Upper lobe of right lung (tissue), 1 donor: ENCODE data around the gene KCNQ4. TPM values are rescaled to one million over a fixed set of nuclear protein-coding genes. Genes with fewer than 3 reads are reported as not detected.

ENCODE experiments used
- ATAC-seq: fragments of 200-7000 bp; cut with Tn5 transposase; one replicate; pipeline ENCODE4 v1.9.1; 2020; ENCODE audit warnings: mild to moderate bottlenecking, moderate library complexity
- DNase-seq: peaks from one replicate; pipeline ENCODE4 v3.0.0-alpha.2; 2020
- H3K27ac ChIP-seq: fragments of 200-600 bp; one replicate; pipeline ENCODE4 v1.8.0; 2022
- H3K27me3 ChIP-seq: fragments of 200-600 bp; one replicate; pipeline ENCODE4 v1.8.0; 2022; ENCODE audit warnings: mild to moderate bottlenecking
- H3K36me3 ChIP-seq: fragments of 200-600 bp; one replicate; pipeline ENCODE4 v1.8.0; 2022
- H3K4me1 ChIP-seq: fragments of 200-600 bp; one replicate; pipeline ENCODE4 v1.8.0; 2022
- H3K4me3 ChIP-seq: fragments of 200-600 bp; one replicate; pipeline ENCODE4 v1.8.0; 2022; ENCODE audit warnings: mild to moderate bottlenecking
- H3K9me3 ChIP-seq: fragments of 200-600 bp; one replicate; pipeline ENCODE4 v1.8.0; 2022
- CTCF ChIP-seq: fragments of 200-600 bp; IDR thresholded peaks from one replicate; pipeline ENCODE4 v1.8.0; 2022; ENCODE audit warnings: antibody characterized with exemption
- intact Hi-C: fragments of 100-400 bp; cut with DNase I; formaldehyde crosslinking; loops from one replicate; pipeline ENCODE4 v1.11.0; 2022
- total RNA-seq: library from RNA; stranded (reverse); fragmentation: NEBNext Ultra II Directional; extraction: Animal tissue kit (Norgen Biotek cat#: 25700); gene quantifications from one replicate; pipeline ENCODE4 v1.2.1, GENCODE V29; 2021
- donor health status: DM: no; HTN: yes; CAD: no; lungs with severe emphysema.

KCNQ4 gene
- total RNA-seq, 1 donor from 2014 or later: 0.96 TPM

GRCh38 chr1:40786995-40787705 is 3.6 kb downstream of the KCNQ4 start:
- TF ChIP-seq CTCF: no peak
- Histone ChIP-seq H3K27me3 (no peaks in the 10 kb centered on the region), H3K9me3 (no peaks in the 10 kb centered on the region), H3K4me1 (peaks cover 11% of the 10 kb centered on the region), H3K4me3 (no peak overlapping the region), H3K27ac (no peak overlapping the region), H3K36me3 (no peaks in the 10 kb centered on the region)
- intact Hi-C loops: no loop called here
- ATAC-seq (no peak), DNase-seq (no peak)

GRCh38 chr1:40787737-40788560 is 4.4 kb downstream of the KCNQ4 start:
- Histone ChIP-seq H3K4me3 (no peak overlapping the region), H3K27ac (no peak overlapping the region), H3K36me3 (no peaks in the 10 kb centered on the region), H3K4me1 (peaks cover 3% of the 10 kb centered on the region), H3K9me3 (no peaks in the 10 kb centered on the region), H3K27me3 (no peaks in the 10 kb centered on the region)
- no peak for TF ChIP-seq CTCF
- ATAC-seq: no peak
- DNase-seq: no peak
- intact Hi-C loops: no loop called here

- intact Hi-C loops: no loop called here
- Histone ChIP-seq H3K27ac (no peak overlapping the region), H3K4me3 (no peak overlapping the region), H3K36me3 (no peaks in the 10 kb centered on the region), H3K4me1 (no peaks in the 10 kb centered on the region), H3K27me3 (no peaks in the 10 kb centered on the region), H3K9me3 (no peaks in the 10 kb centered on the region)
- no peak for DNase-seq
- ATAC-seq: no peak
- no peak for TF ChIP-seq CTCF
These were observed 5.2 kb downstream of the KCNQ4 start for GRCh38 chr1:40788561-40789341.

- intact Hi-C loops: no loop called here
- TF ChIP-seq CTCF: no peak
- ATAC-seq (no peak), DNase-seq (no peak)
- Histone ChIP-seq H3K27me3 (no peaks in the 10 kb centered on the region), H3K27ac (no peak overlapping the region), H3K4me3 (no peak overlapping the region), H3K9me3 (no peaks in the 10 kb centered on the region), H3K36me3 (no peaks in the 10 kb centered on the region), H3K4me1 (no peaks in the 10 kb centered on the region)
These were observed 5.7 kb downstream of the KCNQ4 start for GRCh38 chr1:40789342-40789598.

GRCh38 chr1:40789661-40790430 is 6.3 kb downstream of the KCNQ4 start:
- no peak for DNase-seq
- no peak for ATAC-seq
- intact Hi-C loops: no loop called here
- H3K4me3 ChIP-seq: no peak overlapping the region
- H3K27me3 ChIP-seq: no peaks in the 10 kb centered on the region
- no peaks in the 10 kb centered on the region for H3K4me1 ChIP-seq
- H3K9me3 ChIP-seq: no peaks in the 10 kb centered on the region
- H3K36me3 ChIP-seq: no peaks in the 10 kb centered on the region
- no peak for TF ChIP-seq CTCF
- H3K27ac ChIP-seq: no peak overlapping the region
